ENCODE data around the gene OR9A4. TPM values are rescaled to one million over a fixed set of nuclear protein-coding genes. Genes with fewer than 3 reads are reported as not detected.

Gene OR9A4
- total RNA-seq, 1 donor from 2014 or later, result not detected

DNA sequence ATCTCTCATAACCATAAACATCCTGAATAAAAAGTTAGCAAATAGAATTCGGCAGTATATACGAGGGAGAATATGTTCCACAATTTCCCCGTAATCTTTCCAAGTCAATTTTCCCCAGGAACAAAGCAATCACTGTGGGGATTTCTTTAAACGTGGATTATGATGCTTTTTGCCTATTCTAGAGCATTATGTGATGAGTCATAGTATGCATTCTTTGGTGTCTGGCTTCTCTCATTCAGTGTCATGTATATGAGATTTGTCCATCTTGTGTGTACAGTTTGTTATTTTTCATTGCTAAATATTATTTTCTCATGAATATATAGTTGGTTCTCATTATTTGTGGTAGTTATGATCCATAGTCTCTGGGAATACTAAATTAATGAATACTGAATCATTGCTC is 9.9 kb upstream of the OR9A4 start:
- no peak overlapping the region for H2AFZ ChIP-seq (ENCODE audit: low read depth, low read length)
- no peak overlapping the region for H3K9ac ChIP-seq (ENCODE audit: low read length)
- no peaks in the 10 kb centered on the region for H3K9me3 ChIP-seq (ENCODE audit: insufficient read depth, low read depth, low read length)
- no peak overlapping the region for H3K4me2 ChIP-seq (ENCODE audit: low read length)
- H3K27me3 ChIP-seq (ENCODE audit: insufficient read depth, low read length), result no peaks in the 10 kb centered on the region
- H3K4me3 ChIP-seq (ENCODE audit: insufficient read depth, low read depth, low read length), result no peak overlapping the region
- peak overlapping the region; percentile 55 for H3K27ac Mint-ChIP-seq (ENCODE audit: unreplicated experiment)
- H3K9me3 Mint-ChIP-seq (ENCODE audit: unreplicated experiment), result no peaks in the 10 kb centered on the region
- no peak for FAIRE-seq
- H3K36me3 Mint-ChIP-seq (ENCODE audit: low read depth, unreplicated experiment), result no peaks in the 10 kb centered on the region
- no peak overlapping the region for H3K4me3 Mint-ChIP-seq (ENCODE audit: unreplicated experiment)
- TF ChIP-seq EZH2 (IDR thresholded peaks at IDR 0.05; ENCODE audit: insufficient read depth, low read length), result no peak
- TF ChIP-seq, protein P1, sequence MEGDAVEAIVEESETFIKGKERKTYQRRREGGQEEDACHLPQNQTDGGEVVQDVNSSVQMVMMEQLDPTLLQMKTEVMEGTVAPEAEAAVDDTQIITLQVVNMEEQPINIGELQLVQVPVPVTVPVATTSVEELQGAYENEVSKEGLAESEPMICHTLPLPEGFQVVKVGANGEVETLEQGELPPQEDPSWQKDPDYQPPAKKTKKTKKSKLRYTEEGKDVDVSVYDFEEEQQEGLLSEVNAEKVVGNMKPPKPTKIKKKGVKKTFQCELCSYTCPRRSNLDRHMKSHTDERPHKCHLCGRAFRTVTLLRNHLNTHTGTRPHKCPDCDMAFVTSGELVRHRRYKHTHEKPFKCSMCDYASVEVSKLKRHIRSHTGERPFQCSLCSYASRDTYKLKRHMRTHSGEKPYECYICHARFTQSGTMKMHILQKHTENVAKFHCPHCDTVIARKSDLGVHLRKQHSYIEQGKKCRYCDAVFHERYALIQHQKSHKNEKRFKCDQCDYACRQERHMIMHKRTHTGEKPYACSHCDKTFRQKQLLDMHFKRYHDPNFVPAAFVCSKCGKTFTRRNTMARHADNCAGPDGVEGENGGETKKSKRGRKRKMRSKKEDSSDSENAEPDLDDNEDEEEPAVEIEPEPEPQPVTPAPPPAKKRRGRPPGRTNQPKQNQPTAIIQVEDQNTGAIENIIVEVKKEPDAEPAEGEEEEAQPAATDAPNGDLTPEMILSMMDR (IDR thresholded peaks at IDR 0.05; ENCODE audit: insufficient read depth, low read depth, low read length), result no peak
- H4K20me1 ChIP-seq (ENCODE audit: insufficient read depth, low read length), result no peaks in the 10 kb centered on the region
- H3K79me2 ChIP-seq (ENCODE audit: insufficient read depth, low read length), result no peaks in the 10 kb centered on the region
- no peaks in the 10 kb centered on the region for H3K4me1 ChIP-seq (ENCODE audit: insufficient read depth, low read length)
- no peak overlapping the region for H3K27ac ChIP-seq (ENCODE audit: low read depth, low read length)
- no peak for DNase-seq (ENCODE audit: low read depth)
- H3K4me1 Mint-ChIP-seq (ENCODE audit: low read depth, unreplicated experiment), result peaks cover 9% of the 10 kb centered on the region
- no peaks in the 10 kb centered on the region for H3K36me3 ChIP-seq (ENCODE audit: insufficient read depth, low read length)
- no peaks in the 10 kb centered on the region for H3K27me3 Mint-ChIP-seq (ENCODE audit: low read depth, unreplicated experiment)

DNA sequence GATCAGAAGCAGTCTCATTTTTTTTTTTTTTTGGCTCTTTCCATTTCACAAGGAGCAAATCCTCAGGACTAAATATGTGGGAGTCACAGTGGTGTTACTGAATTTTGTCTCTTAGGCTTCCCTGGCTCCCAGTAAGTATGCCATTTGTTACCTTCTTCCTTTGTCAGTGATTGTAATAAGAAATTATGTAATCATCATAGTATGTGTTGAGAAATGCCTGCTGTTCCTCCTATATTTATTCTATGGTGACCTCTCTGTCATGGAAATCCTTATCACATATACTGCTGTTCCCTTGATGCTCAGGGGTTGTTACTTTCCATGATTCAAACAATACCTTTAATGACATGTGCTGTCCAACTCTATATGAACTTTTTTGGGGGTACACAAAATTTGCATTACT is 4.8 kb upstream of the OR9A4 start:
- no peaks in the 10 kb centered on the region for H3K27me3 ChIP-seq (ENCODE audit: insufficient read depth, low read length)
- H3K36me3 ChIP-seq (ENCODE audit: insufficient read depth, low read length), result no peaks in the 10 kb centered on the region
- no peak overlapping the region for H3K4me2 ChIP-seq (ENCODE audit: low read length)
- no peak overlapping the region for H2AFZ ChIP-seq (ENCODE audit: low read depth, low read length)
- DNase-seq (ENCODE audit: low read depth) (no peak), FAIRE-seq (no peak)
- Mint-ChIP-seq H3K4me3 (ENCODE audit: unreplicated experiment) (no peak overlapping the region), H3K27ac (ENCODE audit: unreplicated experiment) (no peak overlapping the region), H3K9me3 (ENCODE audit: unreplicated experiment) (no peaks in the 10 kb centered on the region), H3K27me3 (ENCODE audit: low read depth, unreplicated experiment) (peaks cover 2% of the 10 kb centered on the region), H3K4me1 (ENCODE audit: low read depth, unreplicated experiment) (peaks cover 7% of the 10 kb centered on the region), H3K36me3 (ENCODE audit: low read depth, unreplicated experiment) (no peaks in the 10 kb centered on the region)
- H4K20me1 ChIP-seq (ENCODE audit: insufficient read depth, low read length), result no peaks in the 10 kb centered on the region
- H3K27ac ChIP-seq (ENCODE audit: low read depth, low read length), result no peak overlapping the region
- no peak overlapping the region for H3K4me3 ChIP-seq (ENCODE audit: insufficient read depth, low read depth, low read length)
- H3K79me2 ChIP-seq (ENCODE audit: insufficient read depth, low read length), result no peaks in the 10 kb centered on the region
- H3K4me1 ChIP-seq (ENCODE audit: insufficient read depth, low read length), result no peaks in the 10 kb centered on the region
- no peak for TF ChIP-seq EZH2 (IDR thresholded peaks at IDR 0.05; ENCODE audit: insufficient read depth, low read length)
- TF ChIP-seq, protein P1 (IDR thresholded peaks at IDR 0.05; ENCODE audit: insufficient read depth, low read depth, low read length), result no peak
- no peaks in the 10 kb centered on the region for H3K9me3 ChIP-seq (ENCODE audit: insufficient read depth, low read depth, low read length)
- H3K9ac ChIP-seq (ENCODE audit: low read length), result no peak overlapping the region

DNA sequence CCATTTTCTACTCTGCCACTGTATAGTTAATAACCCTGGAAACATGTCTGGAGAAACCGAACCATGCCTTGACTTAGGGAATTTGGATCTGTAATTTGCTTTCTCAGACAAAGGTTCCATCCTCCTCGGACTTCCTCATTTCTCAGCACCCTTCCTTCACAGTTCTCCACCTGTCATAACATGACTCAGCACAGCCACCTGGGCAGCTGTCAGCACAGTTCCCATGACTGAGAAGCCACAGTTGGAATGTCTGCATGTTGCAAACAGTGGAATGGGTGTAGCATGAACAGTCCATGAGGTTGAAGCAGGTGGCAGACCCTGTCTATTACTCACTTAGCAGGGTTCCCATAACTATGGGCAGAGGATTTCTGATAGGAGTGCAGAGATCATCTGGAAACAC is 634 bp upstream of the OR9A4 start:
- no peaks in the 10 kb centered on the region for H3K79me2 ChIP-seq (ENCODE audit: insufficient read depth, low read length)
- no peak overlapping the region for H3K4me3 ChIP-seq (ENCODE audit: insufficient read depth, low read depth, low read length)
- no peak overlapping the region for H3K4me2 ChIP-seq (ENCODE audit: low read length)
- H3K36me3 ChIP-seq (ENCODE audit: insufficient read depth, low read length), result no peaks in the 10 kb centered on the region
- FAIRE-seq (no peak), DNase-seq (ENCODE audit: low read depth) (no peak)
- H3K9me3 Mint-ChIP-seq (ENCODE audit: unreplicated experiment), result no peaks in the 10 kb centered on the region
- no peaks in the 10 kb centered on the region for H3K36me3 Mint-ChIP-seq (ENCODE audit: low read depth, unreplicated experiment)
- no peak overlapping the region for H3K27ac ChIP-seq (ENCODE audit: low read depth, low read length)
- H3K4me3 Mint-ChIP-seq (ENCODE audit: unreplicated experiment), result no peak overlapping the region
- no peak overlapping the region for H3K9ac ChIP-seq (ENCODE audit: low read length)
- no peak for TF ChIP-seq EZH2 (IDR thresholded peaks at IDR 0.05; ENCODE audit: insufficient read depth, low read length)
- TF ChIP-seq, protein P1 (IDR thresholded peaks at IDR 0.05; ENCODE audit: insufficient read depth, low read depth, low read length), result no peak
- H3K27me3 ChIP-seq (ENCODE audit: insufficient read depth, low read length), result no peaks in the 10 kb centered on the region
- no peak overlapping the region for H2AFZ ChIP-seq (ENCODE audit: low read depth, low read length)
- no peaks in the 10 kb centered on the region for H3K4me1 ChIP-seq (ENCODE audit: insufficient read depth, low read length)
- peaks cover 6% of the 10 kb centered on the region for H3K27me3 Mint-ChIP-seq (ENCODE audit: low read depth, unreplicated experiment)
- H3K9me3 ChIP-seq (ENCODE audit: insufficient read depth, low read depth, low read length), result no peaks in the 10 kb centered on the region
- H3K4me1 Mint-ChIP-seq (ENCODE audit: low read depth, unreplicated experiment), result peaks cover 6% of the 10 kb centered on the region
- H4K20me1 ChIP-seq (ENCODE audit: insufficient read depth, low read length), result no peaks in the 10 kb centered on the region
- H3K27ac Mint-ChIP-seq (ENCODE audit: unreplicated experiment), result no peak overlapping the region
